Activated CD8-positive, alpha-beta memory T cell treated with anti-CD3 and anti-CD28 coated beads, Interleukin-2, amount 50 U/mL, for 24 hours (primary cell): Measurements from ENCODE around the gene DENND2C.

ENCODE experiments used
- DNase-seq: peaks from one replicate; pipeline ENCODE4 v3.0.0-alpha.2; 2020; ENCODE audit errors: extremely low read depth

The DENND2C gene

DNA sequence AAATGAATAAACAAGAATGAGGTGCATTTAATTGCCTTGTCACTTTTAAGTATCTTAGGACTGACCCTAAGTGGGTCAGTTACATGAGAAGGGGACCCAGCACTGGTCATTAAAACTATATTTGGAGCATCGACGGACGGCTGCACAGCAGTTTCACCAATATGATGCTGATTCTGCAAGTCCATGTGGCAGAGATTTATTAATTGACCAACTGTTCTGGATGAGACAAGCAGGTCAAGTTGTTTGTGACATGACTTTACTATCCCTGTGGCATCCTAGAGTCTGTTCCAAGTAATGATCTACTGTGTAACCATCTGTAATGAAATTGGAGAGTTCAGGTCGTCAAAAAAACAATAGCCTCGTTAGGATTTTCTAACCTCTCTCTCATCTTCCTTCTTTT, 16.0 kb upstream of the DENND2C start:
- no peak for DNase-seq

DNA sequence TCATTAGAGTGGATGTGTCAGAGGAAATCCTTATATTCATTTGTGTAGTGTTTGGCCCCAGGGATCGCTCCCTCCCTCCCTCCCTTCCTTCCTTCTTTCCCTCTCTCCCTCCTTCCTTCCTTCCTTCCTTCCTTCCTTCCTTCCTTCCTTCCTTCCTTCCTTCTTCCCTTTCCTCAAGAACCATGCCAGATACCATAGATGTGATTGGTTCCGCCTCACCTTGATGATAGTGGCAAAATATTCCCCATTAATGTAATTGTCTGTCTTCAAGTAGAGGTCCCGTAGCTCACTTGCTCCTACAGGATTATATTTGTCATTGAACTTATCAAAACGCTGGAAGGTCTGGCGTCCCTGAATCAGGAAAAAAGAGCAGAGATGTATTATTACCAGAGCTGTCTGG, 7.8 kb upstream of the DENND2C start:
- no peak for DNase-seq

DNA sequence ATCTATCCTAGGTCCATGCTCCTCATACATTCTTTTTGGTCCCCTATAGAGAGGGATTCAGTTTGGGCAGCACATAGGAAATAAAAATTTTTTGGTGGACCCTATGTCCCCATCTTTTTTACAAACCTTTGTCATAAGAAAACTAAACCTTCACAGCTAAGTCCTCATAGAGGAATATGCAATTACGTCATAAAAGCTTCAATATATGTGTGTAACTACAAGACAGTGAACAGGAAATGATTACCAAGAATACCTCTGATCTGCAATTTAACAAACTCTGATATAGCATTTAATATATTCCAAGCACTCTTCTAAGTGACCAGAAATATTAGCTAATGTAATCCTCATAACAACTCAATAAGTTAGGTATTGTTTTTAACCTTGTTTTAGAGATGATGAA, 6.3 kb upstream of the DENND2C start:
- no peak for DNase-seq

DNA sequence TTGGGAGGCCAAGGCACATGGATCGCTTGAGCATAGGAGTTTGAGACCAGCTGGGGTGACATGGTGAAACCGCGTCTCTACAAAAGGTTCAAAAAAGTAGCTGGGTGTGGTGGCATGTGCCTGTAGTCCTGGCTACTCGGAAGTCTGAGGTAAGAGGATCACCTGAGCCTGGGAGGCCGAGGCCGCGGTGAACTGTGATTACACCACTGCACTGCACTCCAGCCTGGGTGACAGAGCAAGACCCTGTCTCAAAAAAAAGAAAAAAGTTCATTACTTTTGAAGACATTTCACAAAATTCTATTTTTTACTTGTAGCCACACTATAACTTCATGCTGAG, 2.1 kb upstream of the DENND2C start:
- no peak for DNase-seq

DNA sequence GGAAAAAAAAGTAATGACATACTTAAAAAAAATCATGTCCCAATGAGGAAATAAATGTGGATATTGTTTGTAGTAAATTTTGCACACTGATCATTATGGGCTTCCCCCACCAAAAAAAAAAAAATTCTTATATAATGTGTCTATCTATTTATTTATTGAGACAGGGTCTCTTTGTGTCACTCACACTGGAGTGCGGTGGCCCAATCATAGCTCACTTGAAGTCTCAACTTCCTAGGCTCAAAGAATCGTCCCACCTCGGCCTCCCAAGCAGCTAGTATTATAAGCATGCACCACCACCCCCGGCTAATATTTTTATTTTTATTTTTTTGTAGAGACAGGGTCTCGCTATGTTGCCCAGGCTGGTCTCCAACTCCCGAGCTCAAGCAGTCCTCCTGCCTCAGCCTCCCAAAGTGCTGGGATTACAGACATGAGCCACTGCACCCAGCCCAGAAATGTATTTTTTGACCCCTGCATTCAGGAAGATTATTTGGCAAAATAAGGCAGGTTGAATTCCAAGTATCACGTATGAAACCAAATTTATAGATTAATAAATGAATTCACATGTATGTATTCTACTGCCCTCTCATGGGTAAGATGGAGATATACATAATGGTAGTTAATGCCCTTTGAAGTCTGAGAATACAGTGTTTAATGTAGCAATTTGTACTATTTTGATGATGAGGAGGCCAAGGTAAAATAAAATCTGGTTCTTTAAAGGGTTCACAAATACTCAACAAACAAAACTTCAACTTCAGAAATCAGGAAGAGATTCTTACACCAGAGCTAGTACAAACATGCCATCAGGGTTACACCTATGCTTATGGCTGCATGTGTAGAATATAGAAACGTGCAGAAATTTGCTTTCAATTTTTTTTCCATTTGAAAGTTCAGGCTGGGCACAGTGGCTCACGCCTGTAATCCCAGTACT, 1.4 kb upstream of the DENND2C start:
- DNase-seq = no peak

DNA sequence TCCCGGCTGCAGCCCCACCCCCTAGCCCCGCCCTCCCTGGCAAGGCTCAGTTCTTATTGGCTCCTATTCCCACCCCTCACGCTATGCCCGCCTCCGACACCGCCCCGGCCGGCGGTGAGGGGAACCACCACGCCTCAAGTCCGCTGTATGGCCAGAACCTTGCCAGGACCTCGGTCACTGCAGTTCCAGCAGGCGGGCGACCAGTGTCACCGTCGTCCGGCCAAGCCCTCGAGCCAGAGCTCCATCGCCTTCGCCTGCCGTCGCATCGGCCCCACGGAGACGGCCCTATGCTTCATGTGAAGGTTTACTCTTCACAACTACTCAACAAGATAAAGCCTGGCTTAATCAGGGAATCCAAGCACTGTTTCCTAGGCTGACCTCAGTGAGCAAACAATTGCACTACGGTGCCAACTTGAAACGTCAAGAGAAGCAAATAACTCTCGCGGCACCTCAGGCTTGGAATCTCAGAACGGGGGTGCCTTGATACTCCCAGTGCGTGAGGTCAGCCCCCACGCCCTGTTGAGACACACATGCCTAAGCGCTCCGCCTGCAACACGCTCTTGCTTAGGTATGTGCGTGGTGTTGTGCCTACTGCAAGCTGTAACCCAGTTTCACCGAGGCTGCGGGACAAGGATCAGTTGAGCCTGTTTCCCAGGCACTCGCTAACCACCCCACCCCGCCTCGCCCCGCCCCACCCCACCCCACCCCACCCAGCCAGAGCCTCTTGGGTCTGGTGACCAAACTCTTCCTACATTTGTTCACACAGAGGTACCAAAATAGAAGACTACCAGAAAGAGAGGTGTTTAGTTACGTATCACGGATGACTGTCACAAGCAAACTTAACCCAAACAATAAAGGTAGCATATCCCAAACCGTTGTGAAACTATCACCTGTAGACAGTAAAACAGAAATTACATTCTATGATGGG, 498 bp upstream of the DENND2C start:
- no peak for DNase-seq

DNA sequence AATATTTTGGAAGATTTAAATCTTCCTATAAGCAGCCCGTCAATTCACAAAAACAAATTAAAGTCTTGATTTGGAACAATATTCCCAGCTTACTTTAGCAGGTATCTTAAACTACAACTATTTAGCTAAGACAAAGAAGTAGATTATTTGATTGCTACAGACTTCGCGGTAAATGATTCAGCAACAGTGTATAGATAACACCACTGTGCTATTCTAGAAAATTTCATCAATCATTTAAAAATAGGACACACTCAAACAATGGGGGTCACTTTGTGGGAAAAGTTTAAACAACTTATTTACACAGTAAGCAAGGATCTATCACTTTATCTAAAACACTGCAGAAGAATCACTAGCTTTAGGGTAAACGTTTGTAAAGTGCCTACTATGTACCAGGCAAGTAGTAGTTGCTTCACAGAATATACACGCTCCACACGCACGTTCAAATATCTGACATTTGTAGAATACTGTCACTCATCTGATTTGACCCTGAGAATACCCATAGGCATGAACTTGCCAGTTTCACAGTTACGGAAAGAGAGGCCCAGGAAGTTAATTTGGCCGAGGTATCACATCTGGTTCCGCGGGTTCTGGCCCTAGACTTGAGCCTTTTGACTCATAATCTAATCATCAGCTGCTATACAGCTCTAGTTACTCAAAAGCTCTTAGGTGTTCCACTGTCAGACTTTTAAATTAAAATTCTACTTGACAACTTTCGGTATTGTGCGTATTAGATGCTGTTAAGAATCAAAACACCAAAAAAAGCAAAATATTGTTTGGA, 876 bp downstream of the DENND2C start:
- no peak for DNase-seq

DNA sequence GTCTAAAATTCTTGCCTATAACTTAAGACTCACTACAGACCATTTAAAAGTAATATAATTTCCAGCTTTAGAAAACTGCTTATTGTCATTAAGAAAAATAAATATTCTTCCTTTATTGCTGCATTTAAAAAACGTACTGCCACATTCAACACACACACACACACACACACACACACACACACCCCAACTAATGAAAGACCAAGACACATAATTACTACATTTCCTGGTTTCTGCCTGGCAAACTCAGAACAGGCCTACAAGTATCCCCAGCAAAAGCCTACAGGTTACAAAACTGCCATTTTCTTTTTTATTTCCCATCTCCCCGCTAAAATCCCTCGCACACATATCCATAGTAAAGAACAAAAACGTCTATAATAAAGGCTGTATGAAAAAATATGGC, 1.5 kb downstream of the DENND2C start:
- DNase-seq = no peak

DNA sequence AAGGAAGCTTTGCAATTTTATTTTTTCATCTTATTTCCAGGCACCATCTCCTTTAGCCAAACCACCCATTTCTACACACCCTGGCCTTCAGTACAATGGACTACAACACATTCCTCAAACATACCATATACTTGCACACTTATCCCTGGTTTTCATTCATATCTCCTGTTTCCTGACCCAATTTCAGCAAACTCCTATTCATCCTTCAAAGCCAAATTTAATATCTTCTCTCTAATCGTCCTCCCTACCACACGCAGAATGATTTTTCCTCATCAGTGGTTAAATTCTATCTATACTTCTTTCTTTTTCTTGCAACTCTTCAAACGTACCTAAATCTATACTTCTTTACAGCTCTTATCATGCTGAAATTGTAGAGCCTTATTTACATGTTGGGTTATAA, 2.9 kb downstream of the DENND2C start:
- no peak for DNase-seq

DNA sequence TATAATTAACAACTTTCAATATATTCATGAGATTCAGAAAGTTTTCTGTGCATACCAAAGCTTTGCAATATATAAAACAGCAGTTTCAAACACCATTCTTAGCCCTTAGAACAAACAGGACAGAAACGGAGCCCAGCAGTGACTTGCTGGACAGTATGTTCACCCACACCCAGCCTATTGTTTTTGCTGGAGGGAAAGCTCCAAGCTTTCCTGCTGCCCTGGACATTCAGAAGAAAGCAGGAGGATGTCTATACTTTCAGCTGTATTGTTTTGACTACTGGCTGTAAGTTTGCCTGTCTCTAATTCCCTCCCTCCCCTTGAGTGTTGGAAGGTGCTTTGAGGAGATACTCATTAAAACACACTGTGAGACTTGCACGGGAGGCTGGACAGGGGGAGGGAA, 9.6 kb downstream of the DENND2C start:
- DNase-seq = no peak

DNA sequence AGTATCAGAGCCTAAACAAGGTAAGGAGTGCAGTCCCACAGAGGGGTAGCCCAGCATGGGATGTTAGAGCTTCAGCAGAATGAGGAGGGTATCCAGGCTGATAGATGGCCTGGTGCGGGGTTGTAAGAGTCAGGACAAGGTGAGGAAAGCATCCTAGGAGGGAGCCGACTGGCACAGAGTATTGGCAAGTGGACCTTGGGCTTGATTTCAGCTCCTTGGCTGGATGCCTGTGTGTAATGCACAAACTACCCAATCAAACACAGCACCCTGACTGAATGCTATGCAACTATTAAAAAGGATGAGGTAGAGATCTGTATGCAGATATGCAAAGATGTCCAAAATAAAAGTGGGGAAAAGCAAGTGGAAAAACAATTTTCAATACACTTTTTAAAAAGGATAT, 18.0 kb downstream of the DENND2C start:
- no peak for DNase-seq

DNA sequence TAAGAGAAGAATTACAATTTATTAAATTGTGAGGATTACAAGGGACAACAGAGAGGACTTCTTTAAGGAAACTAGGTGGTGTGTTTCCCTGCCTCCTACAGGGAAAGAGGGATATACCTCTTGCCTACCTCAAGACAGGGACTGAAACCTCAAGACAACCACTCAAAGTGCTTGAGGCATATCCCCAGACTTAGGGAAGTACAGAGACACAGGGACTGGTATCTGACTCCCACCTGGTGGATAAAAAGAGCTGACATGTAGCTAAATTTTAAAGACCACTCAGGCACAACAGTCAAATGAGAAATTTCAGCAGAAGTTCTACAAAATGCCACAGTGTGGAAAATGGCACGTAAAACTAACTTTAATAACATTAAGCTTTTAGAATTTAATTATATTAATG, 21.3 kb downstream of the DENND2C start:
- DNase-seq = no peak

DNA sequence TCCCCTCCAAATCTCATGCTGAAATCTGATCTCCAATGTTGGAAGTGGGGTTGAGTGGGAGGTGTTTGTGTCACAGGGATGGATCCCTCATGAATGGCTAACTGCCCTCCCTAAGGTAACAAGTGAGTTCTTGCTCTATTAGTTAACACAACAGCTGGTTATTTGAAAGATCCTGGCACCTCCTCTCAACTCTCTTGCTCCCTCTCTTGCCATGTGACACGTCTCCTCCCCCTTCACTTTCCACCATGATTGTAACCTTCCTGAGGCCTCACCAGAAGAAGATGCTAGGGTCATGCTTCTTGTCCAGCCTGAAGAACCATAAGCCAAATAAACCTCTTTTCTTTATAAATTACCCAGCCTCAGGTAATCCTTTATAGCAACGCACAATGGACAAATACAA, 28.5 kb downstream of the DENND2C start:
- no peak for DNase-seq

DNA sequence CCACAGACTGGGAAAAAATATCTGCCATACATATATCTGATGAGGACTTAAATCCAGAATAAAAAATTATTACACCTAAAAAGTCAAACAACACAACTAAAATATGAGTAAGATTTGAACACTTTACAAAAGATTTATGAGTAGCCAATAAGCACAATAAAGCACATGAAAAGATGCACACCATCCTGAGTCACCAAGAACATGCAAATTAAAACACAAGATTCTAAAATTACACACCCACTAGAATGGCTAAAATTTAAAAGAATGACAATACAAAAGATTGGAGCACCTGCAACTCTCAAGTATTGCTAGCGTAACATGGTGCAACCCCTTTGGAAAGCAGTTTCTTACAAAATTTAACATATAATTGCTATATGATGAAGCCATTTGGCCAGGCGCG, 30.9 kb downstream of the DENND2C start:
- no peak for DNase-seq

DNA sequence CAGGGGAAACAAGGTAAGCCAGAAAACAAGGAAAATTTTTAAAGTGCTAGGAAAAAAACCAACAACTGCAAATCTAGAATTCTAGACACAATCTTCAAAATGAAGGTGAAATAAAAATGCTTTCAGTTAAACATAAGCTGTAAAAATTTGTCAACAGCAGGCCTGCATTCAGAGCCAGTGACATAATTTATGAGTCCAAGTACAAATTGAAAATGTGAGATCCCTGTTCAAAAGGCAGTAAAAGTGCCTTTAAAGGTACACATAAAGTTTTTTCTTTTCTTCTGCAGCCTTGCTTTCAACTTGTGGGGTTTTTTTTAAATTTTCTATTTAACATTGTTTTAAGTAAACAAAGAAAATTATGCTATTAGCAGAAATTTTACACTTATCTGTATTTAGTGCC, 37.4 kb downstream of the DENND2C start:
- DNase-seq = no peak

DNA sequence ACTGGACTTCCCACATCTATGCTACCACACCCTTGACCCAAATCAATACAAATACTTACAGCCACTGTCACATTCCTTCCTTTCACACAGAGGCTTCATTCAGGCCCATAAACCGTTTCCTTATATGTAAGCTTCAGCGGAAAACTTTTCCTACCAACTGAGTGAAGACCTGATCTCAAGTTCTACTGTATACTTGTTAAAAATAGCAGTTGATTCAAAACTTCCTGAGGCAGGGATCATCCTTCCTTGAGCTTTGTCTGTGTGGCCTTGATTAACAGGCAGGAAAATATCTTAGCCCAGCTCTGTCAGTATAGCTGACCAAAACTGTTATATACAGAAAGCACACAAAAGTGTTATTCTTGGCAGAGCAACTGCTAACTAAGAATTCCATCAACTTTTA, 42.7 kb downstream of the DENND2C start:
- no peak for DNase-seq

DNA sequence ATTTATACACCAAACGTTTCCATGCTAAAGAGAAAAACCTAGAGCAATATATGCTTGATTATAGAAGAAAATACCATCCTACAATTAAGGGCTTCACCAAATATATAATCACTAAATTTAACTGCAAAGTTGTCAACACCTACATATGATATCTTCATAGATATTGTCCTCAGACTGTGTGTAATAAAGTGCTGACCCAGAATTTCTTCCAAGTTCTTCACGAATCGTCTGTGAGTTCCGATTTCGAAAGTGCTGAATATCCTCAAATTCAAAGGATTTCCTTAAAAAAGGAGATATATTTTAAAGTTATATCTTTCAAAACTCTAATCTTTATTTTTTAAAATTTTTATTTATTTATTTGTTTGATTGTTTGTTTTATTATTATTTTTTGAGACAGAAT, 46.5 kb downstream of the DENND2C start:
- DNase-seq = no peak

DNA sequence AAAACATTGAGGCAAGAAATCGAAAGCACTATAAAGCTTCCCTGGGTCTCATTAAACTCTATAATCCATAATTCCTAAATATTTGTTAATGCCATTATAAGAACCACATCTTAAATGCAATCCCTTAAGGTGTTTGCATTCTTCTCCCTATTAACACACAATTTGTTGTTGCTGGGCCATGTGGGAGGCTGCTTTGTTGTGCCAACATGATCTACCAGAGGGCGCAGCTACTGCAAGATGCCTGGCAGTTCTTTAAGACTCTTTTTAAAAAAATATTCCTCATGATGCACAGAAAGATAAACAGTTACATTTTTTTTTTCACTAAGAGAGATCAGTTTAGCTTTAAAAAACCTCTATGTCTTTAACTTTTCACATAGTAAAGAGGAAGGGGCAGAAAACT, 49.4 kb downstream of the DENND2C start:
- DNase-seq = no peak

DNA sequence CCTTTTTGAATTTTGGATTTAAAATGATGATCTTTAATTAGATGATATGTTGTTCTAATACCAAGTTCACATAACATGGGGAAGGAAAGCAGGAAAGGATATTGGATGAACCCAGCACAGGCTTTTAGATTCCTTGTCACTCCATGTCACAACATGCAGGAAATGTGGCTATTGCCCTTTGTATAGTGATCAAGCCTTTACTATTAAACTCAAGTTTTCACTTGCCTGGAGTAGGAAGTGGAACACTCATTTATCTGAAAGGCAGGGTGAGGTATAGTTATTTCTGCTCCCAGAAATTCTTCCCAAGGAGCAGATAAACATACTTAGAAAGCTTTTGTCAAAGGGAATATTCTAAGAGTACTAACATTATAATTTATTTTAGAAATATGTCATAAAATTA, 51.2 kb downstream of the DENND2C start:
- no peak for DNase-seq

DNA sequence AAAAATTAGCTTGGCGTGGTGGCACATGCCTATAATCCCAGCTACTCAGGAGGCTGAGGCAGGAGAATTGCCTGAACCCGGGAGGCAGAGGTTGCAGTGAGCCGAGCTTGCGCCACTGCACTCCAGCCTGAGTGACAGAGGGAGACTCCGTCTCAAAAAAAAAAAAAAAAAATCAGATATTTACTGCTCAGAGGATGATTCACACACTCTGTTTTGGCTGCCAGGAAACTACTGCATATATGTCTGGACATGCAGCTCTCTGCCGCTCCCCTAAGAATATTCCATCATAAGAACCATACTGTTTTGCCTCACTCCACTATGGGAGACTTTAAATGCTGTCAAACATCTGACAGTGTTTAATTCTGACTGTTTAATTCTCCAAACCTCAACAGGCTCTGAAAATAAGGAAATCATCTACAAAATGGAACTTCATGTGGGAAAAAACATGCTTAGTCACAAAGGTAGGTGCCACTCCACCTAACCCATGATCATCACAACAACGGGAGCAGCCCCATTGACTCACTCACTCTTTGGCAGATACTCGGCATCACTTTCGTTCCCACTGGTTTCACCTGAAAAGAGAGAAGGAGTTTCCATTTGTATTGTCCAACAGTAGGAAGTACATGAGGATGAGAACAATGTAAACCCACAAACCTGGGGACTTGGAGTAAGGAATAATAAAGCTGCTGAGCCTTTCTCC, 59.2 kb downstream of the DENND2C start:
- DNase-seq = no peak

DNA sequence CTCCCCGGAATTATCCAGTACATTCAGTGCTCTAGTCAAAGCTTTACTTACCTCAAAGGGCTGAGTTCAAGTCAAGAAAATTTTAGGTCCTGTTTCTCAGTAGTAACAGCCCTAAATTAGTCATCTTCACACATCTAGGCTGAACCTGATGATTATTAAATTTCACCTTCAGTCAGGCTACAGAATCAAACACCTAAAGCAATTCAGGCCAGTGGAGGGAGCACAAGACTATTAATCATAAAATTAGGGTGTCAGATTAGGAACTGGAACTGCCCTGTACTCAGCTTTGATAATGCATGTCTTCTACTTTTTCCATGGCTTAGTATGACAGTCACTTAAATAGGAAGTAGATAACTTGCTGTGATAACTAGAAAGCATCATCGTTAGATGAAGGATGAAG, 60.0 kb downstream of the DENND2C start:
- no peak for DNase-seq

DNA sequence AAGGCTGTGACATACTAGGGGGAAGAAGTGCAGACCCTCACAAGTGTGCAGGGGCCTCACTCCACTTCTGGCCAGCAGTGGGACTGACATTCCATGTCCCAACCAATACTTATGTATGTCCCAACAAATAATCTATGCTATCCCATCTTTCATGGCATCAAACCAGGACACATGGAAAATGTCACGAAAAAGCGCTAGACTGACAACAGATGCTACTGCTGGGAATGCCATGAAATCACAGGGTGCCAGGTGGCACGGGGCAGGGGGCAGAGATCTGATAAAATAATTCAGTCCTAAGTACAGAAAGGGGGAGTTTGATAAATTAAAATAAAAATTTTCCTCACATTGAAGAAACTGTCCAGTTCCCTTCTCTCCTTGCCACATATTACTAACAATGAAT, 60.8 kb downstream of the DENND2C start:
- no peak for DNase-seq
